Colonic mucosa (tissue), 4 donors: ENCODE measurements around the gene COL21A1. TPM values are rescaled to one million over a fixed set of nuclear protein-coding genes. Genes with fewer than 3 reads are reported as not detected.

Experiments
- DNase-seq: peaks from one replicate; pipeline ENCODE4 v3.0.0-alpha.2; 2020
- H3K27ac ChIP-seq: fragments of 200-600 bp; one replicate; pipeline ENCODE4 v1.8.0; 2021
- H3K27me3 ChIP-seq: fragments of 200-600 bp; one replicate; pipeline ENCODE4 v1.8.0; 2021
- H3K36me3 ChIP-seq: fragments of 200-600 bp; one replicate; pipeline ENCODE4 v1.8.0; 2021
- H3K4me1 ChIP-seq: fragments of 200-600 bp; one replicate; pipeline ENCODE4 v1.8.0; 2021; ENCODE audit warnings: mild to moderate bottlenecking
- H3K4me3 ChIP-seq: fragments of 200-600 bp; one replicate; pipeline ENCODE4 v1.8.0; 2021
- H3K9ac ChIP-seq, 2 donors: one replicate each; pipeline ENCODE4 v1.7.0; 2013; ENCODE audit warnings: control low read depth in 2 of 2, low read depth in 2 of 2, low read length in 2 of 2
- H3K9me3 ChIP-seq: fragments of 200-600 bp; one replicate; pipeline ENCODE4 v1.8.0; 2021
- intact Hi-C: fragments of 100-400 bp; cut with DNase I; formaldehyde crosslinking; loops from one replicate; pipeline ENCODE4 v1.14.1; 2022
- total RNA-seq, 2 donors: library from RNA; stranded (reverse); fragmentation: NEBNext Ultra II Directional in 1 of 2; extraction: Animal tissue kit (Norgen Biotek cat#: 25700) in 1 of 2; gene quantifications; one replicate each; pipeline ENCODE4 v1.2.1, GENCODE V29; 2021
- TF ChIP-seq, protein P1 (sequence below): fragments of 200-600 bp; IDR thresholded peaks from one replicate; pipeline ENCODE4 v1.8.0; 2022; ENCODE audit warnings: antibody characterized with exemption, mild to moderate bottlenecking
- donor health status: healthy.
- donor health status: DM: no; HTN: no; CAD: no.
- donor health status: DM: no; HTN: no; CAD: no.

COL21A1 gene
- total RNA-seq, 2 donors from 2014 or later, result 0.79 to 1.9 TPM

DNA sequence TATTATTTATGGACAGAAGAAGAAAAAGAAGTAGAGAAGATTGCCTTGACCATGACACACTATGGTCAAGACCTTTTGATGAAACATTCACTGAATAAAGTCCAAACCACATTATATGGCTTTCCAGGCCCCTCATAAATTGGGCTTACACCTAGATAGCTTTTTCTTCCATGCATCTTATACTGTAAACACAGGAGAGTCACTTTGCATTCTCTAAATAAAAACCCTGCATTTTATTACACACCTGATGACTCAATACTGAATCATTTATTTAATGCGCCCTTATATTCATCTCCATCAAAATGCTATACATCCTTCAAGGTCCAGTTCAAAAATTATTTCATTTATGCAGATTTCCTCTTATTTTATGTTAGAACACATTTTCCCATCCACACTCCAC is 78.0 kb downstream of the COL21A1 start:
- TF ChIP-seq, protein P1, sequence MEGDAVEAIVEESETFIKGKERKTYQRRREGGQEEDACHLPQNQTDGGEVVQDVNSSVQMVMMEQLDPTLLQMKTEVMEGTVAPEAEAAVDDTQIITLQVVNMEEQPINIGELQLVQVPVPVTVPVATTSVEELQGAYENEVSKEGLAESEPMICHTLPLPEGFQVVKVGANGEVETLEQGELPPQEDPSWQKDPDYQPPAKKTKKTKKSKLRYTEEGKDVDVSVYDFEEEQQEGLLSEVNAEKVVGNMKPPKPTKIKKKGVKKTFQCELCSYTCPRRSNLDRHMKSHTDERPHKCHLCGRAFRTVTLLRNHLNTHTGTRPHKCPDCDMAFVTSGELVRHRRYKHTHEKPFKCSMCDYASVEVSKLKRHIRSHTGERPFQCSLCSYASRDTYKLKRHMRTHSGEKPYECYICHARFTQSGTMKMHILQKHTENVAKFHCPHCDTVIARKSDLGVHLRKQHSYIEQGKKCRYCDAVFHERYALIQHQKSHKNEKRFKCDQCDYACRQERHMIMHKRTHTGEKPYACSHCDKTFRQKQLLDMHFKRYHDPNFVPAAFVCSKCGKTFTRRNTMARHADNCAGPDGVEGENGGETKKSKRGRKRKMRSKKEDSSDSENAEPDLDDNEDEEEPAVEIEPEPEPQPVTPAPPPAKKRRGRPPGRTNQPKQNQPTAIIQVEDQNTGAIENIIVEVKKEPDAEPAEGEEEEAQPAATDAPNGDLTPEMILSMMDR, result no peak
- Histone ChIP-seq H3K4me3 (no peak overlapping the region), H3K27ac (no peak overlapping the region), H3K36me3 (no peaks in the 10 kb centered on the region), H3K9me3 (no peaks in the 10 kb centered on the region), H3K9ac (no peak overlapping the region), H3K27me3 (no peaks in the 10 kb centered on the region), H3K4me1 (no peaks in the 10 kb centered on the region)
- intact Hi-C loops, result no loop called here
- DNase-seq, result no peak

DNA sequence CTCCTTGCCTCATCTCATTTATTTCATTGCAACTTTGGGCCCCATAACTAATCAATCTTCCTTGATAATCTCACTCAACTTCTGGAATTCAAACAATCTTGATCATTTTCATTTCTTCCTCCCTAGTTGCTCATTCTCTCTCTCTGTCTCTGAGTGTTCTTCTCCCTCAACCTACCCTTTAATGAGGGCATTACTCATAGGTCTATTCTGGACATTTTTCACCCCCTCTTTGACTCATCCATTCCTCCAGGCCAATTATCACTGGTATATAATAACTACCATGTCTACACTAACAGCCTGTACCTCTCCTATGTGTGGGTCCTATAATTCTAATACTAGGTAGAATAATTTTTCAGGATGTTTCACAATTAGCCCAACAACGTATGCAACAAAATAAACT is 78.8 kb downstream of the COL21A1 start:
- intact Hi-C loops, result no loop called here
- no peaks in the 10 kb centered on the region for H3K27me3 ChIP-seq
- no peaks in the 10 kb centered on the region for H3K9me3 ChIP-seq
- H3K4me3 ChIP-seq, result no peak overlapping the region
- no peak for DNase-seq
- TF ChIP-seq, protein P1, result no peak
- no peak overlapping the region for H3K27ac ChIP-seq
- no peaks in the 10 kb centered on the region for H3K36me3 ChIP-seq
- no peaks in the 10 kb centered on the region for H3K4me1 ChIP-seq
- H3K9ac ChIP-seq, result no peak overlapping the region

DNA sequence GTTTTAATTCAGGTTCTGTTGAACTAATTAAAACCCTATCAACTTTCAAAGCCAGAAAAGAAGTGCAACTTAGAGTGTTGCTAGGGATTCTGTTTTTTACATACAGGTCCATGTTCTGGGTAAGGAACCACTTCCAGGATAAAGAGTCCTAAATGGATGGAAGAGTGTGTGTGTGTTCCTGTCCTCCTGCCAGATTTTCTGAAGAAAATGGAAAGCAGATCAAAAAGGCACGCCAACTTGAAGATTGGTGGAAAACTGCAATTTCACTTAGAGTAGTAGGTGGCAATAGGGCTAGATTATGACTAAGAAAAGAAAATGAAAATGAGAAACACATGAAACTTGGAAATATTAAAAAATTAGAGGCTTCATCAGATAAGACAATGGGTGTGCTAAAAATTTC is 85.3 kb downstream of the COL21A1 start:
- Histone ChIP-seq H3K27me3 (no peaks in the 10 kb centered on the region), H3K27ac (no peak overlapping the region), H3K36me3 (no peaks in the 10 kb centered on the region), H3K9me3 (no peaks in the 10 kb centered on the region), H3K4me3 (no peak overlapping the region), H3K9ac (no peak overlapping the region), H3K4me1 (no peaks in the 10 kb centered on the region)
- intact Hi-C loops, result no loop called here
- no peak for DNase-seq
- TF ChIP-seq, protein P1, result no peak

DNA sequence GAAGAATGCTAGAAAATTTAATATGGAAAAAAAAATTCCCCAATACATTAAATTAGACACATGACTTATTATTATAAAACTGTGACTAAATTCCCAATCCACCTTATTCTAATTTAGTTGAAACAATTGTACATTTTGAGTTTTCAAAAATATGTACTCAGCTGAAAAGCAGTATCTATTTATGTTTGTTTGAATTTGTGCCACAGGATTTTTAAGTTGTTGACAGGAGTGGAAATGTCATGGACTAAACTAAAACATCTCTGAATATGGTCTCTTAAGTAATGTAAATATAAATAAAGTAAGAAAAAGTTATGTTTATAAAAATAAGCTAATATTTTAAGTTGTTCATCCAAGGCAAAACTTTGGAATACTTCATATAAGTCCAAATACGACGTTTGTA is 86.9 kb downstream of the COL21A1 start:
- H3K36me3 ChIP-seq, result no peaks in the 10 kb centered on the region
- H3K27ac ChIP-seq, result no peak overlapping the region
- no peak overlapping the region for H3K4me3 ChIP-seq
- H3K9me3 ChIP-seq, result no peaks in the 10 kb centered on the region
- TF ChIP-seq, protein P1, result no peak
- intact Hi-C loops, result no loop called here
- H3K27me3 ChIP-seq, result no peaks in the 10 kb centered on the region
- H3K9ac ChIP-seq, result no peak overlapping the region
- no peaks in the 10 kb centered on the region for H3K4me1 ChIP-seq
- no peak for DNase-seq

DNA sequence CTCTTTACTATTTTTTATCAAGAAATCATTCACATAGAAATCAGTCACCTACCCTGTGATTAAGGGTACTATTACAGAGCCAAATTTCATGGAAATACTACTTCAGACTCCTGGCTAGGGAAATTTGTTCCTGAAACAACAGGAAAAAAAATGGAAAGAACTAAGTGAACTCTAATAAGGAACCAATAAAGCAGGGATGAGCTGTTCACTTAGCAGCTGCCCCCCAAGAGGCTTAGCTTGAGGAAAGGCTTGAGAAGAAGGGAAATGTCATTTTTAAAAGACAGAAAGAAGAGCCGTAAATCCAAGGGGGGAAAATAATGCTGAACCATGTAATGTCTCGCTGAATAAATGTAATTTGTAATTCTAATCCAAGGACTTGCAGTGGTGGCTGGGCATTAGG is 88.8 kb downstream of the COL21A1 start:
- no peak overlapping the region for H3K9ac ChIP-seq
- no peaks in the 10 kb centered on the region for H3K36me3 ChIP-seq
- H3K27ac ChIP-seq, result no peak overlapping the region
- intact Hi-C loops, result no loop called here
- H3K9me3 ChIP-seq, result no peaks in the 10 kb centered on the region
- no peaks in the 10 kb centered on the region for H3K4me1 ChIP-seq
- DNase-seq, result no peak
- TF ChIP-seq, protein P1, result no peak
- no peaks in the 10 kb centered on the region for H3K27me3 ChIP-seq
- no peak overlapping the region for H3K4me3 ChIP-seq

DNA sequence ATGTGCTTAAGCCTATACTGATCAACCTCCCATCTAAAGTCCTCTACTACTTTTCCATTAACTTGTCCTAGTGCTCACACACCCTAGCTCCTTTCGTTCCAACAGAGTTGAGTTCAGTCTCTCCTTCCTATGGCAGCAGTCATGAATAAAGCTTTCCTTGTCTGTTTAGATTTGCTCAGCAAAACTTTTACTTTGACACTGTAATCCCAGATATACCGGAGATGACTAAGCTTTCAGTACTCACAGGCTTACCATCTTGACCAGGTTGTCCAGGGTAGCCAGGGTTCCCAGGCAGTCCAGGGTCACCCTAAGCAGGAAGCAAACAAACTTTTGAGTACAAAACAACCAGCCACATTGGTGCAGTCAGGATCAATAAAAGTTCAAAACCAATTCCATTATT is 90.7 kb downstream of the COL21A1 start:
- no peak overlapping the region for H3K9ac ChIP-seq
- TF ChIP-seq, protein P1, result no peak
- H3K9me3 ChIP-seq, result no peaks in the 10 kb centered on the region
- H3K4me3 ChIP-seq, result no peak overlapping the region
- no peaks in the 10 kb centered on the region for H3K4me1 ChIP-seq
- H3K27ac ChIP-seq, result no peak overlapping the region
- DNase-seq, result no peak
- intact Hi-C loops, result no loop called here
- no peaks in the 10 kb centered on the region for H3K36me3 ChIP-seq
- H3K27me3 ChIP-seq, result no peaks in the 10 kb centered on the region
